Measurements from ENCODE around the gene LRRC8E.

- TF ChIP-seq CTCF (IDR thresholded peaks at IDR 0.05): no peak
- no peak for TF ChIP-seq POLR2A (IDR thresholded peaks at IDR 0.05)
These were observed 21.8 kb upstream of the LRRC8E start for GRCh38 chr19:7866399-7867091.

Measured in uterus (tissue), 2 donors.